Heart left ventricle (tissue), 16 donors: ENCODE data around the gene SPSB3. TPM values are rescaled to one million over a fixed set of nuclear protein-coding genes. Genes with fewer than 3 reads are reported as not detected.

ENCODE experiments used
- ATAC-seq, 4 donors: fragments of 200-7000 bp; cut with Tn5 transposase; one replicate each; pipeline ENCODE4 v1.9.1; 2020 to 2022; ENCODE audit warnings: moderate library complexity in 4 of 4, mild to moderate bottlenecking in 3 of 4, moderate number of reproducible peaks in 1 of 4
- DNase-seq, 5 donors: peaks; one replicate each; pipeline ENCODE4 v3.0.0-alpha.2; 2020
- H3K27ac ChIP-seq, 12 donors: fragments of 200-600 bp; sonication (generic) in 4 of 12; one replicate each; pipeline versions ENCODE4 v1.5.0 to v1.8.0; 2016 to 2022; ENCODE audit warnings: mild to moderate bottlenecking in 2 of 12
- H3K27me3 ChIP-seq, 9 donors: fragments of 200-600 bp; sonication (generic) in 2 of 9; one replicate each; pipeline versions ENCODE4 v1.5.1 to v1.8.0; 2016 to 2022; ENCODE audit warnings: mild to moderate bottlenecking in 3 of 9
- H3K36me3 ChIP-seq, 9 donors: fragments of 200-600 bp; sonication (generic) in 2 of 9; one replicate each; pipeline versions ENCODE4 v1.5.0 to v1.8.0; 2018 to 2022; ENCODE audit warnings: mild to moderate bottlenecking in 2 of 9
- H3K4me1 ChIP-seq, 12 donors: fragments of 200-600 bp; sonication (generic) in 4 of 12; one replicate each; pipeline versions ENCODE4 v1.5.0 to v1.8.0; 2016 to 2022; ENCODE audit warnings: mild to moderate bottlenecking in 3 of 12
- H3K4me3 ChIP-seq, 12 donors: fragments of 200-600 bp; sonication (generic) in 4 of 12; one replicate each; pipeline versions ENCODE4 v1.5.0 to v1.8.0; 2017 to 2022; ENCODE audit warnings: mild to moderate bottlenecking in 9 of 12, moderate library complexity in 4 of 12
- H3K9me3 ChIP-seq, 12 donors: fragments of 200-600 bp; sonication (generic) in 4 of 12; one replicate each; pipeline versions ENCODE4 v1.5.0 to v1.8.0; 2016 to 2022; ENCODE audit warnings: mild to moderate bottlenecking in 1 of 12
- POLR2A ChIP-seq, 2 donors: fragments of 450-650 bp; IDR thresholded peaks; one replicate each; pipeline ENCODE4 v1.6.1; 2017; ENCODE audit warnings: antibody characterized with exemption in 2 of 2, mild to moderate bottlenecking in 2 of 2, moderate library complexity in 2 of 2
- WGBS, 4 donors: extraction: QIAGEN DNeasy Blood & Tissue Kit in 2 of 4; methylation state at CpG; one replicate each; pipeline versions ENCODE4 v1.1.5 to v1.1.7; 2013 to 2018; 5-methylcytosine and 5-hydroxymethylcytosine counted together
- intact Hi-C, 10 donors: fragments of 100-400 bp; cut with DNase I; formaldehyde crosslinking; loops; one replicate each; pipeline versions ENCODE4 v1.11.1 to v1.14.2; 2022
- polyA plus RNA-seq, 2 donors: library from polyadenylated mRNA; stranded (reverse); fragments of 200-250 nt; gene quantifications; one replicate each; pipeline ENCODE4 v1.2.3, GENCODE V29; 2013
- total RNA-seq, 9 donors: library from RNA; depleted of rRNA in 2 of 9; stranded (reverse); fragments of >200 nt in 2 of 9; fragmentation: NEBNext Ultra II Directional in 3 of 9; extraction: Animal tissue kit (Norgen Biotek cat#: 25700) in 3 of 9; gene quantifications; one replicate each; pipeline versions ENCODE4 v1.1.0 to v1.2.4, GENCODE V29; 2016 to 2023
- TF ChIP-seq, protein P1 (sequence below), 12 donors: fragments of 200-600 bp; sonication (generic) in 4 of 12; IDR thresholded peaks; one replicate each; pipeline versions ENCODE4 v1.5.0 to v1.8.0; 2018 to 2022; ENCODE audit warnings: antibody characterized with exemption in 12 of 12, mild to moderate bottlenecking in 5 of 12
- donor health status: ischemic (EF 13 %, LVEDD 7.1; RV severe dilation, severe dysfunction).
- donor health status: healthy with polysubstance abuse.
- donor health status: DM: no; HTN: yes; CAD: no.
- donor health status: DM: no; HTN: no; CAD: no.
- donor health status: ischemic (EF 25% LVEDD 6.9; RV normal size, moderate dysfunction).
- donor health status: ischemic (EF 25% LVEDD 5.7; RV mildly dilated, moderate dysfunction).
- donor health status: healthy.
- donor health status: DM: yes; HTN: yes; CAD: no.
- donor health status: ischemic (EF 35%, LVEDD 5.7; RV mildly dilated, moderate dysfunction).
- donor health status: nonischemic (EF 11% LVEDD 7.7; RV severe dilation, severe dysfunction).
- donor health status: DM: yes; HTN: yes; CAD: no.
- donor health status: PGD.
- donor health status: ischemic (EF 29% LVEDD 5.4; RV normal size, mild dysfunction).
- donor health status: nonischemic (EF 23%, LVEDD 6.1; RV moderate dilation, normal function).

The SPSB3 gene
- total and polyA plus RNA-seq, 11 donors, result 25.8 to 100 (median 32.4) TPM

DNA sequence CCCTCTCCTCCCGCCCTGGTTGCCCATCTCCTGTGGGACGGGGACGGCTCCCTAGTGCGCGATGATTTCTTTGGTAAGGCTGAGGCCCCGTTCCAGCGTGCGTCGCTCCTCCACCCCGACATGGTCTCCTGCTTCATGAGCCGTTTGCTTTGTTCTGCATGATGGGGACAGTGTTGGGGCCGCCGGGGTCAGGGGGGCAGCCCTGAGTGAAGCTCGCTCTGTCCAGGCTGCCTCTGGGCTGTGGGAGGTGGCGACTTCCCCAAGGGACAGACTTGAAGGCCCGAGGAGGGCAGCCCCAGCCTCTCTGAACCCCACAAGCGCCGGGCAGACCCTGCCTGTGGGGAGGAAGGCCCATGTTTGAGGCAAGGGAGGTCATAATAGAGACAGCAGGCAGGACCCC is 23.4 kb downstream of the SPSB3 start:
- intact Hi-C loops, result no loop called here
- Histone ChIP-seq H3K27ac (no peak overlapping the region), H3K4me1 (no peaks in the 10 kb centered on the region), H3K9me3 (no peaks in the 10 kb centered on the region), H3K4me3 (no peak overlapping the region), H3K27me3 (no peaks in the 10 kb centered on the region), H3K36me3 (peaks cover 0 to 77% (median 66%) of the 10 kb centered on the region in 9 donors)
- DNase-seq (no peak), ATAC-seq (no peak)
- no peak for TF ChIP-seq POLR2A (IDR thresholded peaks at IDR 0.05)
- TF ChIP-seq, protein P1, sequence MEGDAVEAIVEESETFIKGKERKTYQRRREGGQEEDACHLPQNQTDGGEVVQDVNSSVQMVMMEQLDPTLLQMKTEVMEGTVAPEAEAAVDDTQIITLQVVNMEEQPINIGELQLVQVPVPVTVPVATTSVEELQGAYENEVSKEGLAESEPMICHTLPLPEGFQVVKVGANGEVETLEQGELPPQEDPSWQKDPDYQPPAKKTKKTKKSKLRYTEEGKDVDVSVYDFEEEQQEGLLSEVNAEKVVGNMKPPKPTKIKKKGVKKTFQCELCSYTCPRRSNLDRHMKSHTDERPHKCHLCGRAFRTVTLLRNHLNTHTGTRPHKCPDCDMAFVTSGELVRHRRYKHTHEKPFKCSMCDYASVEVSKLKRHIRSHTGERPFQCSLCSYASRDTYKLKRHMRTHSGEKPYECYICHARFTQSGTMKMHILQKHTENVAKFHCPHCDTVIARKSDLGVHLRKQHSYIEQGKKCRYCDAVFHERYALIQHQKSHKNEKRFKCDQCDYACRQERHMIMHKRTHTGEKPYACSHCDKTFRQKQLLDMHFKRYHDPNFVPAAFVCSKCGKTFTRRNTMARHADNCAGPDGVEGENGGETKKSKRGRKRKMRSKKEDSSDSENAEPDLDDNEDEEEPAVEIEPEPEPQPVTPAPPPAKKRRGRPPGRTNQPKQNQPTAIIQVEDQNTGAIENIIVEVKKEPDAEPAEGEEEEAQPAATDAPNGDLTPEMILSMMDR (IDR thresholded peaks at IDR 0.05), result no peak
- WGBS, 4 donors, result 91 to 94% (median 93%) methylated on average over 15 to 18 of the region's 18 CpGs

GRCh38 chr16:1757714-1758461 is 24.5 kb downstream of the SPSB3 start:
- Histone ChIP-seq H3K4me1 (no peaks in the 10 kb centered on the region), H3K27me3 (no peaks in the 10 kb centered on the region), H3K36me3 (peaks cover 0 to 77% (median 67%) of the 10 kb centered on the region in 9 donors), H3K9me3 (no peaks in the 10 kb centered on the region), H3K27ac (no peak overlapping the region), H3K4me3 (no peak overlapping the region)
- intact Hi-C loops, result no loop called here
- TF ChIP-seq, protein P1 (IDR thresholded peaks at IDR 0.05), result no peak
- no peak for TF ChIP-seq POLR2A (IDR thresholded peaks at IDR 0.05)
- ATAC-seq (no peak), DNase-seq (no peak)
- 95 to 96% (median 95%) methylated on average over 30 to 37 of the region's 37 CpGs for WGBS, 4 donors

DNA sequence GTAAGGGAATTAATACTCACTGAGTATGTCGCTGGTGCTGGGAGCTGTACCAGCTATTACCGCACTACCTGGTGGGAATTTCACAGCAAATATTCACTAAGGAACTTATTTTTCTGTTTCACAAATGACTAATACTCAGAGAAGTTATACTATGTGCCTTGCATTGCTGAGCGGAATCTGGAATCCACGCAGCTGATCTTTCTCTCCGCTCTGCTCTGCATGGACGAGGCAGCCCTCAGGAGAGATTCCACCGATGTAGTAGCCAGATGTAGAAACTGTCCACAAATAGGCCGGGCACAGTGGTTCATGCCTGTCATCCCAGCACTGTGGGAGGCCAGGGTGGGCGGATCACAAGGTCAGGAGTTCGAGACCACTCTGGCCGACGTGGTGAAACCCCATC is 28.2 kb downstream of the SPSB3 start:
- 91 to 97% (median 94%) methylated on average over 12 of the region's 12 CpGs for WGBS, 4 donors
- Histone ChIP-seq H3K27ac (no peak overlapping the region), H3K27me3 (no peaks in the 10 kb centered on the region), H3K4me1 (no peaks in the 10 kb centered on the region), H3K4me3 (no peak overlapping the region), H3K36me3 (peaks cover 0 to 87% (median 72%) of the 10 kb centered on the region in 9 donors), H3K9me3 (no peaks in the 10 kb centered on the region)
- TF ChIP-seq, protein P1 (IDR thresholded peaks at IDR 0.05), result no peak
- no peak for TF ChIP-seq POLR2A (IDR thresholded peaks at IDR 0.05)
- ATAC-seq, result no peak
- intact Hi-C loops, result no loop called here
- DNase-seq, result no peak

GRCh38 chr16:1752853-1753252 is 29.5 kb downstream of the SPSB3 start:
- Histone ChIP-seq H3K9me3 (no peaks in the 10 kb centered on the region), H3K4me3 (no peak overlapping the region), H3K4me1 (no peaks in the 10 kb centered on the region), H3K36me3 (peaks cover 0 to 89% (median 79%) of the 10 kb centered on the region in 9 donors), H3K27ac (no peak overlapping the region), H3K27me3 (no peaks in the 10 kb centered on the region)
- intact Hi-C loops, result no loop called here
- 91 to 95% (median 95%) methylated on average over 14 of the region's 14 CpGs for WGBS, 4 donors
- ATAC-seq (no peak), DNase-seq (no peak)
- TF ChIP-seq, protein P1 (IDR thresholded peaks at IDR 0.05), result no peak
- TF ChIP-seq POLR2A (IDR thresholded peaks at IDR 0.05), result no peak
